NCI-H524 (cell line): Measurements from ENCODE around the gene ADGRG7.

ENCODE experiments used
- DNase-seq, 2 experiments: peaks; one replicate each; lab custom pipeline; 2025; lab: John Stamatoyannopoulos, UW

The ADGRG7 gene

GRCh38 chr3:100602506-100603444 is 6.6 kb upstream of the ADGRG7 start:
- DNase-seq, result no peak

GRCh38 chr3:100603469-100603868 is 5.9 kb upstream of the ADGRG7 start:
- DNase-seq, result peak; percentile 33 to 68

GRCh38 chr3:100605358-100605757 is 4.0 kb upstream of the ADGRG7 start:
- DNase-seq, result no peak

- peak in 1 of 2 experiments; percentile 12 for DNase-seq
Observed at GRCh38 chr3:100606894-100607512, 2.4 kb upstream of the ADGRG7 start.

GRCh38 chr3:100609963-100610362 is 562 bp downstream of the ADGRG7 start:
- no peak for DNase-seq

GRCh38 chr3:100611221-100611620 is 1.8 kb downstream of the ADGRG7 start:
- DNase-seq, result no peak

GRCh38 chr3:100613721-100614390 is 4.5 kb downstream of the ADGRG7 start:
- no peak for DNase-seq

GRCh38 chr3:100614941-100615340 is 5.5 kb downstream of the ADGRG7 start:
- DNase-seq, result peak in 1 of 2 experiments; percentile 65

- DNase-seq, result peak; percentile 26 to 78
Observed at GRCh38 chr3:100615684-100616083, 6.3 kb downstream of the ADGRG7 start.

- DNase-seq, result no peak
Observed at GRCh38 chr3:100621251-100621650, 11.8 kb downstream of the ADGRG7 start.

GRCh38 chr3:100627491-100627890 is 18.1 kb downstream of the ADGRG7 start:
- DNase-seq, result no peak

GRCh38 chr3:100629421-100630127 is 20.2 kb downstream of the ADGRG7 start:
- DNase-seq, result no peak

- no peak for DNase-seq
Observed at GRCh38 chr3:100630664-100631063, 21.3 kb downstream of the ADGRG7 start.

GRCh38 chr3:100631236-100631635 is 21.8 kb downstream of the ADGRG7 start:
- DNase-seq, result no peak

GRCh38 chr3:100634493-100635272 is 25.3 kb downstream of the ADGRG7 start:
- DNase-seq, result peak; percentile 31 to 60

- no peak for DNase-seq
Observed at GRCh38 chr3:100635273-100635701, 25.9 kb downstream of the ADGRG7 start.

GRCh38 chr3:100637197-100637631 is 27.8 kb downstream of the ADGRG7 start:
- DNase-seq, result no peak

- DNase-seq, result no peak
Observed at GRCh38 chr3:100640633-100641032, 31.2 kb downstream of the ADGRG7 start.

- no peak for DNase-seq
Observed at GRCh38 chr3:100641471-100642032, 32.2 kb downstream of the ADGRG7 start.

- no peak for DNase-seq
Observed at GRCh38 chr3:100645913-100646312, 36.5 kb downstream of the ADGRG7 start.

GRCh38 chr3:100647171-100647570 is 37.8 kb downstream of the ADGRG7 start:
- no peak for DNase-seq
